H9 (cell line): ENCODE data around the gene LCE4A. TPM values are rescaled to one million over a fixed set of nuclear protein-coding genes. Genes with fewer than 3 reads are reported as not detected.

Experiments
- DNase-seq: peaks from one replicate; pipeline ENCODE4 v3.0.0-alpha.2; 2017
- H2AFZ ChIP-seq: one replicate; pipeline ENCODE4 v1.6.1; 2013; ENCODE audit warnings: mild to moderate bottlenecking, low read length, control low read depth, moderate library complexity
- H2AK5ac ChIP-seq: 2 replicates; pipeline ENCODE4 v1.6.1; 2013; ENCODE audit warnings: low read length, control low read depth, mixed read lengths; ENCODE audit not compliant: insufficient read length
- H2BK120ac ChIP-seq: one replicate; pipeline ENCODE4 v1.6.1; 2013; ENCODE audit warnings: low read depth, mild to moderate bottlenecking, low read length, control low read depth, inconsistent platforms; ENCODE audit not compliant: poor library complexity, severe bottlenecking
- H2BK12ac ChIP-seq: 2 replicates; pipeline ENCODE4 v1.6.1; 2013; ENCODE audit warnings: low read length, control low read depth, mixed read lengths, low read depth; ENCODE audit not compliant: insufficient read length
- H2BK15ac ChIP-seq: 2 replicates; pipeline ENCODE4 v1.6.1; 2013; ENCODE audit warnings: low read depth, low read length, control low read depth
- H2BK20ac ChIP-seq: one replicate; pipeline ENCODE4 v1.6.1; 2013; ENCODE audit warnings: low read depth, mild to moderate bottlenecking, low read length, control low read depth, inconsistent platforms; ENCODE audit not compliant: poor library complexity, severe bottlenecking
- H2BK5ac ChIP-seq: 2 replicates; pipeline ENCODE4 v1.6.1; 2013; ENCODE audit warnings: low read length, control low read depth, mixed read lengths; ENCODE audit not compliant: insufficient read length
- H3K14ac ChIP-seq: 2 replicates; pipeline ENCODE4 v1.6.1; 2013; ENCODE audit warnings: low read length, control low read depth; ENCODE audit not compliant: insufficient read depth
- H3K18ac ChIP-seq: 2 replicates; pipeline ENCODE4 v1.6.1; 2013; ENCODE audit warnings: low read depth, mild to moderate bottlenecking, mixed read lengths, low read length, control low read depth; ENCODE audit not compliant: insufficient read length
- H3K23ac ChIP-seq: 2 replicates; pipeline ENCODE4 v1.6.1; 2013; ENCODE audit warnings: low read length, control low read depth, mixed read lengths, low read depth; ENCODE audit not compliant: insufficient read length
- H3K23me2 ChIP-seq: 2 replicates; pipeline ENCODE4 v1.6.1; 2013; ENCODE audit warnings: low read depth, mild to moderate bottlenecking, mixed read lengths, low read length, control low read depth; ENCODE audit not compliant: insufficient read length, poor library complexity, severe bottlenecking
- H3K27ac ChIP-seq: 2 replicates; pipeline ENCODE4 v1.5.1; 2013; ENCODE audit warnings: low read length, control low read depth, mixed read lengths, low read depth; ENCODE audit not compliant: insufficient read length
- H3K27me3 ChIP-seq: 2 replicates; pipeline ENCODE4 v1.6.1; 2013; ENCODE audit warnings: low read length, control low read depth, inconsistent platforms; ENCODE audit not compliant: insufficient read depth
- H3K4ac ChIP-seq: 2 replicates; pipeline ENCODE4 v1.6.1; 2013; ENCODE audit warnings: low read depth, mild to moderate bottlenecking, control low read depth, inconsistent platforms, low read length, moderate library complexity
- H3K4me1 ChIP-seq: 2 replicates; pipeline ENCODE4 v1.6.1; 2013; ENCODE audit warnings: low read length, control low read depth, inconsistent platforms; ENCODE audit not compliant: insufficient read depth
- H3K4me2 ChIP-seq: 2 replicates; pipeline ENCODE4 v1.6.1; 2013; ENCODE audit warnings: low read length, control low read depth, mixed read lengths; ENCODE audit not compliant: insufficient read length, insufficient read depth
- H3K56ac ChIP-seq: 2 replicates; pipeline ENCODE4 v1.6.1; 2013; ENCODE audit warnings: low read depth, mild to moderate bottlenecking, mixed read lengths, low read length, control low read depth; ENCODE audit not compliant: insufficient read length
- H3K79me1 ChIP-seq: 2 replicates; pipeline ENCODE4 v1.6.1; 2013; ENCODE audit warnings: low read depth, mild to moderate bottlenecking, moderate library complexity, low read length, control low read depth, inconsistent platforms; ENCODE audit not compliant: insufficient read depth, poor library complexity, severe bottlenecking
- H3K79me2 ChIP-seq: 2 replicates; pipeline ENCODE4 v1.6.1; 2013; ENCODE audit warnings: low read length, control low read depth, inconsistent platforms; ENCODE audit not compliant: insufficient read depth
- H3K9ac ChIP-seq: 2 replicates; pipeline ENCODE4 v1.6.1; 2013; ENCODE audit warnings: low read length, control low read depth, mixed read lengths; ENCODE audit not compliant: insufficient read length; ENCODE audit errors: extremely low read depth
- H3K9me3 ChIP-seq: one replicate; pipeline ENCODE4 v1.6.1; 2013; ENCODE audit warnings: low read depth, low read length, inconsistent platforms; ENCODE audit not compliant: control insufficient read depth
- H3T11ph ChIP-seq: one replicate; pipeline ENCODE4 v1.6.1; 2013; ENCODE audit warnings: mild to moderate bottlenecking, low read length, control low read depth, inconsistent platforms
- H4K20me1 ChIP-seq: one replicate; pipeline ENCODE4 v1.6.1; 2013; ENCODE audit not compliant: control insufficient read depth, insufficient read length, insufficient read depth
- H4K5ac ChIP-seq: 2 replicates; pipeline ENCODE4 v1.6.1; 2013; ENCODE audit warnings: low read depth, mild to moderate bottlenecking, mixed read lengths, low read length, control low read depth; ENCODE audit not compliant: insufficient read length
- H4K8ac ChIP-seq: replicated peaks from 2 replicates; pipeline ENCODE4 v1.6.1; 2013; ENCODE audit warnings: low read length, control low read depth, mixed read lengths, low read depth; ENCODE audit not compliant: insufficient read length
- H4K91ac ChIP-seq: 2 replicates; pipeline ENCODE4 v1.6.1; 2013; ENCODE audit warnings: low read depth, mild to moderate bottlenecking, moderate library complexity, mixed read lengths, low read length, control low read depth; ENCODE audit not compliant: insufficient read length
- H3K27ac Mint-ChIP-seq, 3 experiments: 2 replicates in 2 of 3; 3 replicates in 1 of 3; pipeline ENCODE4 v1.8.0; 2020 to 2021; ENCODE audit warnings: mixed read lengths in 3 of 3, mild to moderate bottlenecking in 1 of 3, moderate library complexity in 1 of 3
- H3K27me3 Mint-ChIP-seq: 2 replicates; pipeline ENCODE4 v1.8.0; 2021; ENCODE audit warnings: low read depth, mild to moderate bottlenecking, moderate library complexity, mixed read lengths
- H3K36me3 Mint-ChIP-seq, 3 experiments: 2 replicates in 2 of 3; 3 replicates in 1 of 3; pipeline ENCODE4 v1.8.0; 2020 to 2021; ENCODE audit warnings: low read depth in 3 of 3, mixed read lengths in 3 of 3; ENCODE audit not compliant: insufficient read depth in 1 of 3
- H3K4me1 Mint-ChIP-seq, 2 experiments: 2 replicates each; pipeline ENCODE4 v1.8.0; 2020; ENCODE audit warnings: mixed read lengths in 2 of 2
- H3K4me3 Mint-ChIP-seq, 2 experiments: 2 replicates in 1 of 2; 3 replicates in 1 of 2; pipeline ENCODE4 v1.8.0; 2020 to 2021; ENCODE audit warnings: mild to moderate bottlenecking in 2 of 2, mixed read lengths in 2 of 2, moderate library complexity in 1 of 2
- H3K9me3 Mint-ChIP-seq, 2 experiments: 2 replicates in 1 of 2; 3 replicates in 1 of 2; pipeline ENCODE4 v1.8.0; 2020; ENCODE audit warnings: mild to moderate bottlenecking in 2 of 2, mixed read lengths in 2 of 2, moderate library complexity in 1 of 2
- WGBS: extraction: QIAGEN DNeasy Blood & Tissue Kit; methylation state at CpG from one replicate; pipeline ENCODE4 v1.1.7; 2013; ENCODE audit warnings: missing lambda C conversion rate, low lambda C conversion rate, mixed read lengths; ENCODE audit not compliant: insufficient read length; ENCODE audit errors: extremely low coverage; 5-methylcytosine and 5-hydroxymethylcytosine counted together
- total RNA-seq: library from RNA; stranded (reverse); gene quantifications from 2 replicates; pipeline ENCODE4 v1.2.1, GENCODE V29; 2021
- TF ChIP-seq, protein P1 (sequence below): fragments of 200-600 bp; sonication (generic); conservative IDR thresholded peaks from 3 replicates; pipeline ENCODE4 v1.8.0; 2021; ENCODE audit warnings: antibody characterized with exemption, mild to moderate bottlenecking

Gene LCE4A
- total RNA-seq, 1 experiment from 2014 or later = not detected

DNA sequence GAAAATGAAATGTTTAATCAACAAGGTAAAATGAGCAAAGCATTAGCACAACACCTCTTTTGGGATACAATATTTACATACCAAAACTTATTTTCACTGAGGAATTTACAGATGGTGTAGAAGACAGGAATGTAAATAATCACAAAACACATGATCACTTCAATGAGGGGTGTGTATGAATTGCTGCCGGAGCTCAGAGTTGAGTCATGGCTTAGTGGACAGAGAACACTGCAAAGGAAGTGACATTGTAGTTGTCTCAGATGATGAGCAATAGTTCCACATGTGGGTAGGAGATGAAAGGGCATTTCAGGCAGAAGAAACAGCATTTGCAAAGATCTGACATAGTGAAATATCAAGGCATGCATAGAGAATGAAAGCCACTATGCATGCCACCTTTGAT, 44.3 kb downstream of the LCE4A start:
- Histone ChIP-seq H4K8ac (no peak overlapping the region), H3K56ac (no peak overlapping the region), H3K4ac (no peak overlapping the region), H3K27me3 (no peaks in the 10 kb centered on the region), H4K20me1 (no peaks in the 10 kb centered on the region), H2BK15ac (no peak overlapping the region), H4K5ac (no peak overlapping the region), H3K23me2 (no peaks in the 10 kb centered on the region), H2BK120ac (no peak overlapping the region), H3K18ac (no peak overlapping the region), H3K79me1 (no peaks in the 10 kb centered on the region), H3K9me3 (peaks cover 78% of the 10 kb centered on the region), H3K4me1 (no peaks in the 10 kb centered on the region), H3K27ac (no peak overlapping the region), H2AFZ (no peak overlapping the region), H2BK5ac (no peak overlapping the region), H3T11ph (no peak overlapping the region), H3K79me2 (no peaks in the 10 kb centered on the region), H3K4me2 (no peak overlapping the region), H4K91ac (no peak overlapping the region), H3K23ac (no peak overlapping the region), H2AK5ac (no peak overlapping the region), H2BK12ac (no peak overlapping the region), H3K9ac (no peak overlapping the region), H3K14ac (no peak overlapping the region), H2BK20ac (no peak overlapping the region)
- Mint-ChIP-seq H3K27ac (no peak overlapping the region), H3K9me3 (peaks cover 84 to 89% of the 10 kb centered on the region in 2 experiments), H3K4me1 (no peaks in the 10 kb centered on the region), H3K4me3 (no peak overlapping the region), H3K36me3 (peaks cover 0 to 32% (median 13%) of the 10 kb centered on the region in 3 experiments; a peak in 6 of 7 replicates), H3K27me3 (no peaks in the 10 kb centered on the region; the same call in 1 of the 2 replicates)
- TF ChIP-seq, protein P1, sequence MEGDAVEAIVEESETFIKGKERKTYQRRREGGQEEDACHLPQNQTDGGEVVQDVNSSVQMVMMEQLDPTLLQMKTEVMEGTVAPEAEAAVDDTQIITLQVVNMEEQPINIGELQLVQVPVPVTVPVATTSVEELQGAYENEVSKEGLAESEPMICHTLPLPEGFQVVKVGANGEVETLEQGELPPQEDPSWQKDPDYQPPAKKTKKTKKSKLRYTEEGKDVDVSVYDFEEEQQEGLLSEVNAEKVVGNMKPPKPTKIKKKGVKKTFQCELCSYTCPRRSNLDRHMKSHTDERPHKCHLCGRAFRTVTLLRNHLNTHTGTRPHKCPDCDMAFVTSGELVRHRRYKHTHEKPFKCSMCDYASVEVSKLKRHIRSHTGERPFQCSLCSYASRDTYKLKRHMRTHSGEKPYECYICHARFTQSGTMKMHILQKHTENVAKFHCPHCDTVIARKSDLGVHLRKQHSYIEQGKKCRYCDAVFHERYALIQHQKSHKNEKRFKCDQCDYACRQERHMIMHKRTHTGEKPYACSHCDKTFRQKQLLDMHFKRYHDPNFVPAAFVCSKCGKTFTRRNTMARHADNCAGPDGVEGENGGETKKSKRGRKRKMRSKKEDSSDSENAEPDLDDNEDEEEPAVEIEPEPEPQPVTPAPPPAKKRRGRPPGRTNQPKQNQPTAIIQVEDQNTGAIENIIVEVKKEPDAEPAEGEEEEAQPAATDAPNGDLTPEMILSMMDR = no peak
- DNase-seq = no peak
- no CpG with 5 or more reads among the region's 1 CpG for WGBS
